Measurements from ENCODE around the gene RCAN1.

DNA sequence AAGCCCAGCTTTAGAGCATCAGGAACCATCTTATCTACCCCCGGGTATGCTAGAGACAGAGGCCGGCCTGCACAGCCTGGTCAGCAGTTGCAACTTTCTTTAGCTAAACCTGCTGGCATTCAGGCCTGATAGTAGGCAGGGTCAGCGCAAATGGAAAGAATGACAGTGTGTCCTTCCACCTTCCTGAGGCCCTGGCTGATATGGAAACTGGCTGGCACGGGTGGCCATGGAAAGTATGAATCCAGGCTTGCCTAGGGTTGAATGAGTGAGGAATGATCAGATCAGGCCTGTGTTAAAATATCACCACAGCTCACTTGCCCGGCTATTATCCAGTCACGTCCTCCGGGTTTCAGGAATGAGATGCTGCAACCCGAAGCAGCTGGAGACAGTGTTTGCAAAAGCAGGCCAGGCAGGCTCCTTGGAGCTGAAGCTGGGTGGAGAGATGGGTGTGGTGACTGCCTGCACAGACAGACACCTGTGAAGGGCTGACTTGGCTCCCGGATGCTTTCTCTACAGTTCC lies 34.7 kb downstream of the RCAN1 start:
- no peak for TF ChIP-seq POLR2A (IDR thresholded peaks at IDR 0.05; ENCODE audit: low read depth, low read length)
- TF ChIP-seq POLR2AphosphoS5 (IDR thresholded peaks at IDR 0.05; ENCODE audit: low read depth, low read length): no peak
- TF ChIP-seq SPI1 (IDR thresholded peaks at IDR 0.05; ENCODE audit: low read depth, low read length): no peak
- no peak for TF ChIP-seq TAF1 (IDR thresholded peaks at IDR 0.05; ENCODE audit: low read depth, low read length)
- TF ChIP-seq PAX5 (IDR thresholded peaks at IDR 0.05; ENCODE audit: insufficient read depth, low read length, severe bottlenecking): no peak

Data from GM12891 (cell line).